Heart left ventricle (tissue), 16 donors: ENCODE data around the gene SLC7A9. TPM values are rescaled to one million over a fixed set of nuclear protein-coding genes. Genes with fewer than 3 reads are reported as not detected.

Experiments used
- ATAC-seq, 4 donors: fragments of 200-7000 bp; cut with Tn5 transposase; one replicate each; pipeline ENCODE4 v1.9.1; 2020 to 2022; ENCODE audit warnings: moderate library complexity in 4 of 4, mild to moderate bottlenecking in 3 of 4, moderate number of reproducible peaks in 1 of 4
- DNase-seq, 5 donors: peaks; one replicate each; pipeline ENCODE4 v3.0.0-alpha.2; 2020
- H3K27ac ChIP-seq, 12 donors: fragments of 200-600 bp; sonication (generic) in 4 of 12; one replicate each; pipeline versions ENCODE4 v1.5.0 to v1.8.0; 2016 to 2022; ENCODE audit warnings: mild to moderate bottlenecking in 2 of 12
- H3K27me3 ChIP-seq, 9 donors: fragments of 200-600 bp; sonication (generic) in 2 of 9; one replicate each; pipeline versions ENCODE4 v1.5.1 to v1.8.0; 2016 to 2022; ENCODE audit warnings: mild to moderate bottlenecking in 3 of 9
- H3K36me3 ChIP-seq, 9 donors: fragments of 200-600 bp; sonication (generic) in 2 of 9; one replicate each; pipeline versions ENCODE4 v1.5.0 to v1.8.0; 2018 to 2022; ENCODE audit warnings: mild to moderate bottlenecking in 2 of 9
- H3K4me1 ChIP-seq, 12 donors: fragments of 200-600 bp; sonication (generic) in 4 of 12; one replicate each; pipeline versions ENCODE4 v1.5.0 to v1.8.0; 2016 to 2022; ENCODE audit warnings: mild to moderate bottlenecking in 3 of 12
- H3K4me3 ChIP-seq, 12 donors: fragments of 200-600 bp; sonication (generic) in 4 of 12; one replicate each; pipeline versions ENCODE4 v1.5.0 to v1.8.0; 2017 to 2022; ENCODE audit warnings: mild to moderate bottlenecking in 9 of 12, moderate library complexity in 4 of 12
- H3K9me3 ChIP-seq, 12 donors: fragments of 200-600 bp; sonication (generic) in 4 of 12; one replicate each; pipeline versions ENCODE4 v1.5.0 to v1.8.0; 2016 to 2022; ENCODE audit warnings: mild to moderate bottlenecking in 1 of 12
- POLR2A ChIP-seq, 2 donors: fragments of 450-650 bp; IDR thresholded peaks; one replicate each; pipeline ENCODE4 v1.6.1; 2017; ENCODE audit warnings: antibody characterized with exemption in 2 of 2, mild to moderate bottlenecking in 2 of 2, moderate library complexity in 2 of 2
- WGBS, 4 donors: extraction: QIAGEN DNeasy Blood & Tissue Kit in 2 of 4; methylation state at CpG; one replicate each; pipeline versions ENCODE4 v1.1.5 to v1.1.7; 2013 to 2018; 5-methylcytosine and 5-hydroxymethylcytosine counted together
- intact Hi-C, 10 donors: fragments of 100-400 bp; cut with DNase I; formaldehyde crosslinking; loops; one replicate each; pipeline versions ENCODE4 v1.11.1 to v1.14.2; 2022
- polyA plus RNA-seq, 2 donors: library from polyadenylated mRNA; stranded (reverse); fragments of 200-250 nt; gene quantifications; one replicate each; pipeline ENCODE4 v1.2.3, GENCODE V29; 2013
- total RNA-seq, 9 donors: library from RNA; depleted of rRNA in 2 of 9; stranded (reverse); fragments of >200 nt in 2 of 9; fragmentation: NEBNext Ultra II Directional in 3 of 9; extraction: Animal tissue kit (Norgen Biotek cat#: 25700) in 3 of 9; gene quantifications; one replicate each; pipeline versions ENCODE4 v1.1.0 to v1.2.4, GENCODE V29; 2016 to 2023
- TF ChIP-seq, protein P1 (sequence below), 12 donors: fragments of 200-600 bp; sonication (generic) in 4 of 12; IDR thresholded peaks; one replicate each; pipeline versions ENCODE4 v1.5.0 to v1.8.0; 2018 to 2022; ENCODE audit warnings: antibody characterized with exemption in 12 of 12, mild to moderate bottlenecking in 5 of 12
- donor health status: ischemic (EF 13 %, LVEDD 7.1; RV severe dilation, severe dysfunction).
- donor health status: healthy with polysubstance abuse.
- donor health status: DM: no; HTN: yes; CAD: no.
- donor health status: DM: no; HTN: no; CAD: no.
- donor health status: ischemic (EF 25% LVEDD 6.9; RV normal size, moderate dysfunction).
- donor health status: ischemic (EF 25% LVEDD 5.7; RV mildly dilated, moderate dysfunction).
- donor health status: healthy.
- donor health status: DM: yes; HTN: yes; CAD: no.
- donor health status: ischemic (EF 35%, LVEDD 5.7; RV mildly dilated, moderate dysfunction).
- donor health status: nonischemic (EF 11% LVEDD 7.7; RV severe dilation, severe dysfunction).
- donor health status: DM: yes; HTN: yes; CAD: no.
- donor health status: PGD.
- donor health status: ischemic (EF 29% LVEDD 5.4; RV normal size, mild dysfunction).
- donor health status: nonischemic (EF 23%, LVEDD 6.1; RV moderate dilation, normal function).

The SLC7A9 gene
- total and polyA plus RNA-seq, 11 donors = 0.07 TPM; not detected in 10

DNA sequence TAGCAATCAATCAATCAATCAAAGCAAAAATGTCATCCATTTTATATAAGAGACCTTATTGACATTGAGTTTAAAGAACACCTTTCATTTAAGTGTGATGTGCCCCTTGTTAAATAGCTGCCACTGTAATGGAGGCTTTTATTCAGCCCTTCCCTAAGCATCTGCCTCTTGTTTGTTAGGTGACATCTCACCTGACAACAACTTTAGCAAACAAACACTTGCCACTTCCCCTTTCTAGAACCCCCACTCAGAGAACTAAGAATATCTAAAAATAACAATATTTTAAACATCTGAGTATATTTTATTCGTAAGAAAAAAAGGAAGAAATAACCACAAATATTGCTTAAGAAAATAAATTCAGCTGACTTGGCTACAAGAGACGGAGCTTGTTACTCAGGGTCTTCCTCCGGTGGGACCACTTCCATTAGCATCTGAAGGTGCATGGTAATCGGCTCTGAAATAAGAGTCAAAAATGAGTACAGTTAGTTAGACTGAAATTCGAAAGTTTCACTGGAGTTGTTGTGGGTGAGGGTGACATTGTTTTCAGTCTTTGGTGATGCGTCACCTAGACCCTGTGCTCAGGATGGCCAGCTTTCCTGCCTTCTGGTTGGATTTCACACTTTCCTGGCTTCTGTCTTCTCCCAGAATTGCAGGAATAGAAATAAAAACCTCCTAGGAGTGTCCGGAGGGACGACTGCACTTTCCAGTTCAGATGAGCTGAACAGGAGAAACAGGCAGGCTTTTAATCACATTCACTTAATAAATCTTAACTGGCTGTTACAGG is 39.1 kb downstream of the SLC7A9 start:
- WGBS, 4 donors = 89 to 91% (median 90%) methylated on average over 8 of the region's 8 CpGs
- H3K9me3 ChIP-seq = no peaks in the 10 kb centered on the region

DNA sequence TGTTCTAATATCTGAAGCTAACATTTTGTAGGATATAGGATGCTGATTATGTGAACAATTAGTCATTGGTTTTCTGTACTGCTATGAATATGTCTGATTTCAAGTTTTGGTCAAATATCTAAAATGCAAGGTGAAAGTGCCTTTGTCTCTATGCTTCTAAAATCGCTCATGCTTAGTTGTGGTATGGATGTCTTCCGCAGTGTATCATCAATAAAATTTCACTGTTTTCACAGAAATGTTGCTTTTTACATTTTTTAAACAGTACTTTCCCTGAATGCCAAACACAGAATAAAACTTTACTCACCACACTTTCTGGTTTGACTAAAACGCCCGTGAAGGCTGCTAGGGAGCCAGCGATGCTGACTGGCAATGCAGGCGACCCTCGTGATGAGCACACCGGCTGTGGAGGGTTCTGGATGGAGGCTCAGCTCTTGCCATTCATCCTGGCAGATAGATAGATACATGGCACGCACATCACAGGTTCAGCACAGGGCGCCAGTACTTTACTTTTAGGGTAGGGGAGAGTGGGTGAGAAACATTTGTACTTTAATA is 40.1 kb downstream of the SLC7A9 start:
- no peaks in the 10 kb centered on the region for H3K9me3 ChIP-seq
- no peak overlapping the region for H3K4me3 ChIP-seq
- TF ChIP-seq, protein P1, sequence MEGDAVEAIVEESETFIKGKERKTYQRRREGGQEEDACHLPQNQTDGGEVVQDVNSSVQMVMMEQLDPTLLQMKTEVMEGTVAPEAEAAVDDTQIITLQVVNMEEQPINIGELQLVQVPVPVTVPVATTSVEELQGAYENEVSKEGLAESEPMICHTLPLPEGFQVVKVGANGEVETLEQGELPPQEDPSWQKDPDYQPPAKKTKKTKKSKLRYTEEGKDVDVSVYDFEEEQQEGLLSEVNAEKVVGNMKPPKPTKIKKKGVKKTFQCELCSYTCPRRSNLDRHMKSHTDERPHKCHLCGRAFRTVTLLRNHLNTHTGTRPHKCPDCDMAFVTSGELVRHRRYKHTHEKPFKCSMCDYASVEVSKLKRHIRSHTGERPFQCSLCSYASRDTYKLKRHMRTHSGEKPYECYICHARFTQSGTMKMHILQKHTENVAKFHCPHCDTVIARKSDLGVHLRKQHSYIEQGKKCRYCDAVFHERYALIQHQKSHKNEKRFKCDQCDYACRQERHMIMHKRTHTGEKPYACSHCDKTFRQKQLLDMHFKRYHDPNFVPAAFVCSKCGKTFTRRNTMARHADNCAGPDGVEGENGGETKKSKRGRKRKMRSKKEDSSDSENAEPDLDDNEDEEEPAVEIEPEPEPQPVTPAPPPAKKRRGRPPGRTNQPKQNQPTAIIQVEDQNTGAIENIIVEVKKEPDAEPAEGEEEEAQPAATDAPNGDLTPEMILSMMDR (IDR thresholded peaks at IDR 0.05) = no peak
- TF ChIP-seq POLR2A (IDR thresholded peaks at IDR 0.05) = no peak
- intact Hi-C loops = no loop called here
- ATAC-seq (no peak), DNase-seq (peak in 1 of 5 donors; percentile 21)
- peaks cover 0 to 11% (median under 1%) of the 10 kb centered on the region in 9 donors for H3K27me3 ChIP-seq
- no peaks in the 10 kb centered on the region for H3K36me3 ChIP-seq
- peaks cover 0 to 2% (median 0%) of the 10 kb centered on the region in 12 donors for H3K4me1 ChIP-seq
- WGBS, 4 donors = 88 to 93% (median 91%) methylated on average over 10 of the region's 10 CpGs
- H3K27ac ChIP-seq = no peak overlapping the region

More for the DNA sequence above, 39.1 kb downstream of the SLC7A9 start:
- DNase-seq (no peak), ATAC-seq (no peak)
- H3K27ac ChIP-seq = no peak overlapping the region
- peaks cover 0 to 3% (median 0%) of the 10 kb centered on the region in 9 donors for H3K27me3 ChIP-seq
- H3K4me1 ChIP-seq = no peaks in the 10 kb centered on the region
- intact Hi-C loops = no loop called here
- no peak overlapping the region for H3K4me3 ChIP-seq
- H3K36me3 ChIP-seq = no peaks in the 10 kb centered on the region
- TF ChIP-seq POLR2A (IDR thresholded peaks at IDR 0.05) = no peak
- TF ChIP-seq, protein P1 (IDR thresholded peaks at IDR 0.05) = no peak

GRCh38 chr19:32828643-32829344 is 40.8 kb downstream of the SLC7A9 start:
- 84 to 88% (median 86%) methylated on average over 15 of the region's 15 CpGs for WGBS, 4 donors
- no peak overlapping the region for H3K4me3 ChIP-seq
- H3K36me3 ChIP-seq = no peaks in the 10 kb centered on the region
- H3K27me3 ChIP-seq = peaks cover 0 to 16% (median 6%) of the 10 kb centered on the region in 9 donors
- ATAC-seq (no peak), DNase-seq (no peak)
- H3K4me1 ChIP-seq = peaks cover 0 to 4% (median 0%) of the 10 kb centered on the region in 12 donors
- H3K9me3 ChIP-seq = no peaks in the 10 kb centered on the region
- TF ChIP-seq, protein P1 (IDR thresholded peaks at IDR 0.05) = no peak
- TF ChIP-seq POLR2A (IDR thresholded peaks at IDR 0.05) = no peak
- no peak overlapping the region for H3K27ac ChIP-seq
- intact Hi-C loops = no loop called here

- no peak overlapping the region for H3K4me3 ChIP-seq
- ATAC-seq (no peak), DNase-seq (no peak)
- 81 to 90% (median 84%) methylated on average over 4 of the region's 4 CpGs for WGBS, 4 donors
- TF ChIP-seq POLR2A (IDR thresholded peaks at IDR 0.05) = no peak
- TF ChIP-seq, protein P1 (IDR thresholded peaks at IDR 0.05) = no peak
- H3K36me3 ChIP-seq = no peaks in the 10 kb centered on the region
- H3K27me3 ChIP-seq = peaks cover 0 to 21% (median 7%) of the 10 kb centered on the region in 9 donors
- H3K9me3 ChIP-seq = no peaks in the 10 kb centered on the region
- no peak overlapping the region for H3K27ac ChIP-seq
- intact Hi-C loops = no loop called here
- peaks cover 0 to 4% (median 0%) of the 10 kb centered on the region in 12 donors for H3K4me1 ChIP-seq
Observed at GRCh38 chr19:32828139-32828538, 41.4 kb downstream of the SLC7A9 start.
